GM19193 (cell line): Measurements from ENCODE around the gene STK39.

Source experiments
- POLR2A ChIP-seq: IDR thresholded peaks from 4 replicates; pipeline ENCODE4 v1.6.1; 2011; ENCODE audit not compliant: insufficient read depth, insufficient read length; ENCODE audit errors: extremely low read depth

STK39 gene

GRCh38 chr2:167932123-167932693 is 315.2 kb downstream of the STK39 start:
- no peak for TF ChIP-seq POLR2A

GRCh38 chr2:167929484-167929883 is 317.9 kb downstream of the STK39 start:
- TF ChIP-seq POLR2A: no peak

GRCh38 chr2:167928434-167928833 is 319.0 kb downstream of the STK39 start:
- TF ChIP-seq POLR2A: no peak

GRCh38 chr2:167925758-167926157 is 321.6 kb downstream of the STK39 start:
- TF ChIP-seq POLR2A: no peak

- TF ChIP-seq POLR2A: no peak
Measured at GRCh38 chr2:167924556-167924955, 322.8 kb downstream of the STK39 start.

GRCh38 chr2:167916756-167917155 is 330.6 kb downstream of the STK39 start:
- TF ChIP-seq POLR2A: no peak

GRCh38 chr2:167914969-167915368 is 332.4 kb downstream of the STK39 start:
- no peak for TF ChIP-seq POLR2A

GRCh38 chr2:167908786-167909185 is 338.6 kb downstream of the STK39 start:
- no peak for TF ChIP-seq POLR2A

- TF ChIP-seq POLR2A: no peak
Measured at GRCh38 chr2:167905668-167906067, 341.7 kb downstream of the STK39 start.
